Loucy (cell line): ENCODE data around the gene RNF182.

Source experiments
- CTCF ChIP-seq: fragments of 200-600 bp; sonication (generic); conservative IDR thresholded peaks from 2 replicates; pipeline ENCODE4 v1.5.1; 2014; ENCODE audit warnings: mild to moderate bottlenecking, antibody characterized with exemption, low read length
- EZH2phosphoT487 ChIP-seq: fragments of 200-600 bp; IDR thresholded peaks from 2 replicates; pipeline ENCODE4 v1.6.1; 2018; ENCODE audit warnings: antibody characterized with exemption, mild to moderate bottlenecking, moderate library complexity, borderline replicate concordance

DNA sequence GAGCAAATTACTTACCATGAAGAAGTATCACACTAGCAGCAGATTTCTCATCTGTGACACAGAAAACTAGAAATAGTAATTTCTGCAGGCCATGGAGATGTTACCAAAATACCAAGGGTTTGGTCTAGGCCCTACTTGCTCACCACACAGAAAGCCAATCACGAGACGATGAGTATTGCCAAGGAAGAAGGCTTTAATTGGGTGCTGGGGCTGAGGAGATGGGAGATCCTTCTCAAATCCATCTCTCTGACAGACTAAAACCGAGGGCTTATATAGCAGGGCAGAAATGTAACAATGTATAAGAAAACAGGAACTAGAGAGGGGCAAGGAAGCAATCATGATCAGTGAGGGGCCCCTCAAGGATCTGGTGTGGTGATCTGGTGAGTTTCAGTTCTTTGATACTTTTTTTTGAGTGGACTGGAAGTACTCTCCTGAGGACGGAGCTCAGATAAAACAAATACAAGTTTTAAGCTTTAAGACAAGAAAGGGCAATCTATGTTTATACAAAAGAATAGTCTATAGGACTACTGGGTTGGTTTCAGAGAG, 40.9 kb downstream of the RNF182 start:
- TF ChIP-seq CTCF, result no peak
- no peak for TF ChIP-seq EZH2phosphoT487
